Lower lobe of right lung (tissue), 2 donors: ENCODE measurements around the gene IKZF1. TPM values are rescaled to one million over a fixed set of nuclear protein-coding genes. Genes with fewer than 3 reads are reported as not detected.

ENCODE experiments used
- ATAC-seq, 2 donors: fragments of 200-7000 bp; cut with Tn5 transposase; one replicate each; pipeline ENCODE4 v1.9.1; 2020 to 2022; ENCODE audit warnings: mild to moderate bottlenecking in 2 of 2, moderate library complexity in 2 of 2
- DNase-seq: peaks from one replicate; pipeline ENCODE4 v3.0.0-alpha.2; 2020
- H3K27ac ChIP-seq: fragments of 200-600 bp; one replicate; pipeline ENCODE4 v1.8.0; 2022
- H3K27me3 ChIP-seq: fragments of 200-600 bp; one replicate; pipeline ENCODE4 v1.8.0; 2022; ENCODE audit warnings: low read depth
- H3K36me3 ChIP-seq: fragments of 200-600 bp; one replicate; pipeline ENCODE4 v1.8.0; 2022; ENCODE audit warnings: mild to moderate bottlenecking
- H3K4me1 ChIP-seq: fragments of 200-600 bp; one replicate; pipeline ENCODE4 v1.8.0; 2022
- H3K4me3 ChIP-seq: fragments of 200-600 bp; one replicate; pipeline ENCODE4 v1.8.0; 2022; ENCODE audit warnings: mild to moderate bottlenecking
- H3K9me3 ChIP-seq: fragments of 200-600 bp; one replicate; pipeline ENCODE4 v1.8.0; 2022
- CTCF ChIP-seq: fragments of 200-600 bp; IDR thresholded peaks from one replicate; pipeline ENCODE4 v1.8.0; 2022; ENCODE audit warnings: antibody characterized with exemption, mild to moderate bottlenecking
- intact Hi-C: fragments of 100-400 bp; cut with DNase I; formaldehyde crosslinking; loops from one replicate; pipeline ENCODE4 v1.11.0; 2022
- total RNA-seq: library from RNA; stranded (reverse); fragmentation: NEBNext Ultra II Directional; extraction: Animal tissue kit (Norgen Biotek cat#: 25700); gene quantifications from one replicate; pipeline ENCODE4 v1.2.1, GENCODE V29; 2021
- donor health status: DM: no; HTN: yes; CAD: no; lungs with severe emphysema.

The IKZF1 gene
- total RNA-seq, 1 donor from 2014 or later = 61.9 TPM

GRCh38 chr7:50302486-50303334 is 1.8 kb upstream of the IKZF1 start:
- Histone ChIP-seq H3K4me3 (no peak overlapping the region), H3K27ac (no peak overlapping the region), H3K27me3 (peaks cover 10% of the 10 kb centered on the region), H3K4me1 (no peaks in the 10 kb centered on the region), H3K36me3 (no peaks in the 10 kb centered on the region), H3K9me3 (no peaks in the 10 kb centered on the region)
- ATAC-seq = no peak
- no peak for TF ChIP-seq CTCF
- intact Hi-C loops = no loop called here
- DNase-seq = no peak

GRCh38 chr7:50303335-50304128 is 984 bp upstream of the IKZF1 start:
- H3K9me3 ChIP-seq = no peaks in the 10 kb centered on the region
- TF ChIP-seq CTCF = no peak
- H3K4me3 ChIP-seq = peak overlapping the region; percentile 60
- ATAC-seq = peak in 1 of 2 donors; percentile 39
- peak; percentile 64 for DNase-seq
- H3K27ac ChIP-seq = peak overlapping the region; percentile 85
- H3K27me3 ChIP-seq = peaks cover 10% of the 10 kb centered on the region
- no peaks in the 10 kb centered on the region for H3K36me3 ChIP-seq
- H3K4me1 ChIP-seq = no peaks in the 10 kb centered on the region
- intact Hi-C loops = no loop called here

GRCh38 chr7:50304911-50305582 is 531 bp downstream of the IKZF1 start:
- Histone ChIP-seq H3K27ac (peak overlapping the region; percentile 85), H3K36me3 (no peaks in the 10 kb centered on the region), H3K9me3 (no peaks in the 10 kb centered on the region), H3K4me1 (no peaks in the 10 kb centered on the region), H3K4me3 (peak overlapping the region; percentile 60), H3K27me3 (peaks cover 10% of the 10 kb centered on the region)
- intact Hi-C loops = no loop called here
- no peak for DNase-seq
- no peak for TF ChIP-seq CTCF
- ATAC-seq = peak; percentile 69 to 71

GRCh38 chr7:50305583-50306493 is 1.3 kb downstream of the IKZF1 start:
- H3K36me3 ChIP-seq = no peaks in the 10 kb centered on the region
- peak overlapping the region; percentile 60 for H3K4me3 ChIP-seq
- ATAC-seq = no peak
- DNase-seq = no peak
- peaks cover 10% of the 10 kb centered on the region for H3K27me3 ChIP-seq
- no peak for TF ChIP-seq CTCF
- no peaks in the 10 kb centered on the region for H3K9me3 ChIP-seq
- intact Hi-C loops = no loop called here
- no peaks in the 10 kb centered on the region for H3K4me1 ChIP-seq
- peak overlapping the region; percentile 85 for H3K27ac ChIP-seq
